Superior temporal gyrus (tissue), 1 donor: Measurements from ENCODE around the gene FAAP100.
A peak's percentile ranks its signal among the peaks of the same experiment; 100 is the strongest.

Experiments
- DNase-seq: peaks from one replicate; pipeline ENCODE4 v3.0.0-alpha.2; 2016; ENCODE audit errors: extremely low spot score

The FAAP100 gene

GRCh38 chr17:81524865-81525159, 27.3 kb downstream of the FAAP100 start:
- no peak for DNase-seq

GRCh38 chr17:81524039-81524864, 27.9 kb downstream of the FAAP100 start:
- no peak for DNase-seq

- peak; percentile 36 for DNase-seq
Measured at GRCh38 chr17:81523402-81524038, 28.6 kb downstream of the FAAP100 start.

GRCh38 chr17:81522491-81523401, 29.4 kb downstream of the FAAP100 start:
- DNase-seq = no peak

DNA sequence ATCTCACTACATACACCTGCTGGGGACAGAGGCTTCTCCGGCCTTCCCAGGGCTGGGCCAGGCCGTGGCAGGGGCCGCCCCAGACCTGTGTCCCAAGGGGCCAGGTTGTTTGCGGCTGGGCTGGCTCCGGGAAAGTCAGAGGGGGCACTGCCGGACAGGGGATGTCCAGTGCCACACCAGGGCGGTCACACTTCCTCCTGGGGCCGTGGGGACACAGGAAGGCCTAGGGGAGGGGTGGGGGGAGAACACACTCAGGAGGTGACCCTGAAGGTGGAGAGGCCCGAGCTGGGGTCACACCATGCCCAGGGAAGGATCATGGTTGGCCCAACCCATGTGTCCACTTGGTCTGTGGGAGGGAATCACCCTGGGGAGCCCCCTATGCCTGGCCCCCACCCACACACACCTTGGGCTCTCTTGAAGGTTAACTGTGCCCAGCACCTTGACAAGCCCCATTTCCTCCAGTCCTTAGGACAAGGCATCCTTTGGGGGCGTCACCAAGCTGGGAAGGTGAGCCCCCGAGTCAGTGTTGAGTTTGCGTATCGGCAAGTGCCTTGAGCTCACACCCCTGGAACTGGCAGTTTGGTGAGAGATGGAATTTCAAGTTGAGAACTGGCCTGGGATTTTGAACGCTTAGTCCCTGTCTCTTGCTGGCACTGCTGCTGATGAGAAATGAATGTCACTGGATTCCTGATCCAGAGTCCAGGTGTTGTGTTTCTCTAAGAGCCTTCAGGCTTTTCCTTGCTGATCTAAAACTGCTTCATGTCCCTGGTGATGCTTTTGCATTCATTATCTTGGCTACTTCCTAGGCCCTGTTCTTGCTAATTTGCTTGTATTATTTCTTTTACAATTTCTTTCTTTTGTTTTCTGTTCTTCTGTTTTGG, 31.9 kb downstream of the FAAP100 start:
- DNase-seq = no peak

- DNase-seq = no peak
Measured at GRCh38 chr17:81519284-81520020, 32.7 kb downstream of the FAAP100 start.

DNA sequence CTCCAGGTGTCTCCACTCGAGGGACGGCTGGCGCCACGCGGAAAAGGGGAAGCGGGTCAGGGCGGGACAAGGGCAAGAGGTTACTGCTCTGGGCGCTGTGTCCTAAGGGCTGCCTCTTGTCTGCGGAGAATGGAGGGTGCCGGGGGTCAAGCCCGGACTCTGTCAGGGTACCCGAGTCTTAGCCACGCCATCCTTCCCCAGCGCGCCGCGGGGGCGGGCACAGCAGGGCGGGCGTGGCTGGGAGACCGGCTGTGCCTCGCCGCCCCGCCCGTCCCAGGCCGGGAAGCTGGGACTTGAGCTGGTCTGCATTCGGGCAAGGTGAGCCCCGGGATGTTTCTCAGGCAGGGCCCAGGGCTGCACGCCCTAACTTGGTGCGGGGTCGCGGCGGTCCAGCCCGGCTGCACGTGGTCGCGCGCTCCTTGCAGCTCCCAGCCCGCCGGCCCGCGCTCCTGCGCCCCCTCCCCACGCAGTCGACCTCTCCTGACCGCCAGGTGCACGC, 33.3 kb downstream of the FAAP100 start:
- DNase-seq = no peak

- DNase-seq = no peak
Measured at GRCh38 chr17:81518113-81518784, 33.9 kb downstream of the FAAP100 start.

DNA sequence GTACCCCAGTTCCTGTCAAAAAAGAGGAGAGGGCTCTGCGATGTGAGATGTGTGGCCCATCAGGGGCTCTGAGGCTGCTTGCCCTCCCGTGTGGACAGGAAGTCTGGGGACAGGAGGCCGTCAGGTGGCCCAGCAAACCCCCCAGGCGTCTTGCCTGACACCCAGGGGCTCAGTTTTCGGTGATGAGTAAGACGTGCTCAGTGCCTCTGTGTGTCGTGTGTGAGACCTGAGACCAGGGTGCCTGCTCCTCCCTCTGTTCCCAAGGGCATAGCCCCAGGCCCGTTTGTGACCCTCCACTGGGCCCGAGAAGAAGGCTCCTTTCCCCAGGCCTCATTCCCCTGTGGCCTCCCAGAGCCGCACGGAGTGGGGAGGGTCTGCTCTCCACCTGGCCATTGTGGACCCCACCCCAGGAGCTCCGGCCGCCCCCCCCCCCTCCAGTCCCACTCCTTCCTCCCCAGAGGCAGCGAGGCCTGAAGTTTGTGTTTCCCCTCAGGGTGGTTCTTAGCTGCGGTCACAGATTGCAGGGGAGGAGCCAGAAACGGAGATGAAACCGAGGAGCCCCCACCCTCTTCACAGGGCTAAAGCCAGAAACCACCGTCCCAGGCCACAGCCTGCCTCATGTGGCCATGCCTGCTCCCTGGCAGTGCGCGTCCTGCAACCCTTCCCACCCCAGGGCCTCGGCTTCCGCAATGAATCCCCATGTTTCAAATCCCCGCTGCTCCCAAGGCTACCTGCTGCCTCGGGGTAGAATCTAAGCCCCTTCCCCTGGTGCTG, 34.6 kb downstream of the FAAP100 start:
- no peak for DNase-seq

GRCh38 chr17:81517009-81517338, 35.2 kb downstream of the FAAP100 start:
- no peak for DNase-seq

GRCh38 chr17:81516439-81516838, 35.7 kb downstream of the FAAP100 start:
- DNase-seq = no peak

DNA sequence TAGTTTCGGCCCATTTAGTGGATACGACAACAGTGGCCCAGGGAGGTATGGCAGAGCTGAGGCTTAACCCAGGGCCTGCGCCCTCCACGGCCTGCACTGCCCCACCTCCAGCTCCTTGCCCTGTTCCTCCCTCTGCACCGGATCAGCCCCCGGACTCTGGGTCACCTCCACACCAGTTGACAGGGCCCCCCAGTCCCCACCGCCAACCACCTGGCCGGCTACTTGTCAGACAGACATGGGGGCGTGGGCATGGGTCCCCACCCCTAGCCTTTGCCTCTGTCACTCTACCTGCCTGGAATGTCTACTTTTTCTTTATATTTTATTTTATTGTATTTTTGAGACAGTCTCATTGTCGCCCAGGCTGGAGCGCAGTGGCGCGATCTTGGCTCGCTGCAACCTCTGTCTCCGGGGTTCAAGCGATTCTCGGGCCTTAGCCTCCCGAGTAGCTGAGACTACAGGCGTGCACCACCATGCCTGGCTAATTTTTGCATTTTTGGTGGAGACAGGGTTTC, 36.6 kb downstream of the FAAP100 start:
- DNase-seq = no peak

DNA sequence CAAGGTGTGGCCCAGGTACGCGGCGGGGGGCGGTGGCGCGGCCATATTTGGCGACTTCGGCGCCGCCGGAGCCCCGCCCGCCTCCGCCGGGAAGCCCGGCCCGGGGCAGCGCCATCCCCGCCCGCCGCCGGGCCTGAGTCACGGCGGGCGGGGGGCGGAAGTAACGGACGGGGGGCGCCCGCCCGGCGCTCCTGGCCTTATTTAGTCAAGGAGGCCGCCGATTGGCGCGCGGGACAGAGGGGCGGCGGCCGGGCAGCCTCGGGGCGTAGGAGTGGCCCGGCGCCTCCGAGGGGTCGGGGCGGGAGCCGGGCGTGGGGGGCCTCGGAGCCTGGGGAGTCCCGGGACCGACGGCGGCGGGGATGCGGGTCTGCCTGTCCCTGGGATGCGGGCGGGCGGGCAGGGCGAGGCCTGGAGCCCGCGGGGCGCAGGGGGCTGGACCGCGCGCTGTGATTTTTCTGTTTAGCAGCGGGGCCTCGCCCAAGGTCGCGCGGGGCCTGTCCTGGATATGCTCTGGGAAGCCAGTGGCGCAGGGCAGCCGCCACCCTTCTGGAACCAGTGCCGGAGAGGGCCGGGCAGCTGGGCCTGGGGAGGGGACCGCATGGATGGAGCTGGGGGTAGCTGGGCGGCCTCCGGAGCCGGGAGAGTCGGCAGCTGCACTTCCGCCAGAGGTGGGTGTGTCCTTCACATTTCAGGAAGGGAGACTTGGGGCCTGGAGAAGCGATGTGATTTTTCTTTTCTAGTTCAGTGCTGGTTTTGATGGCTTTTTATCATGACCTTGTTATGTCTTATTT, 37.2 kb downstream of the FAAP100 start:
- no peak for DNase-seq

DNA sequence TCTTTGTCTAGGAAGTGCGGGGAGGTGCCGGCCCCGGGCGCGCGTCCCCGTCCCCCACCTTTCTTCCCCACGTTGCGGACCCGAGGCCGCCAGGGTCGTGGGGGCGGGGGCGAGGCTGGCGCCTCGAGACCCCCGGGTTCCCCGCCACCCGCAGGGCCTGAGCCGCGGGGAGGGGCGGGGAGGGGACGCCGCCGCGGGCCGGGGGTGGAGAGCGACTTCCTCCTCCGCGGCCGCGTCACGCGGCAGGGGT, 37.7 kb downstream of the FAAP100 start:
- DNase-seq = no peak

DNA sequence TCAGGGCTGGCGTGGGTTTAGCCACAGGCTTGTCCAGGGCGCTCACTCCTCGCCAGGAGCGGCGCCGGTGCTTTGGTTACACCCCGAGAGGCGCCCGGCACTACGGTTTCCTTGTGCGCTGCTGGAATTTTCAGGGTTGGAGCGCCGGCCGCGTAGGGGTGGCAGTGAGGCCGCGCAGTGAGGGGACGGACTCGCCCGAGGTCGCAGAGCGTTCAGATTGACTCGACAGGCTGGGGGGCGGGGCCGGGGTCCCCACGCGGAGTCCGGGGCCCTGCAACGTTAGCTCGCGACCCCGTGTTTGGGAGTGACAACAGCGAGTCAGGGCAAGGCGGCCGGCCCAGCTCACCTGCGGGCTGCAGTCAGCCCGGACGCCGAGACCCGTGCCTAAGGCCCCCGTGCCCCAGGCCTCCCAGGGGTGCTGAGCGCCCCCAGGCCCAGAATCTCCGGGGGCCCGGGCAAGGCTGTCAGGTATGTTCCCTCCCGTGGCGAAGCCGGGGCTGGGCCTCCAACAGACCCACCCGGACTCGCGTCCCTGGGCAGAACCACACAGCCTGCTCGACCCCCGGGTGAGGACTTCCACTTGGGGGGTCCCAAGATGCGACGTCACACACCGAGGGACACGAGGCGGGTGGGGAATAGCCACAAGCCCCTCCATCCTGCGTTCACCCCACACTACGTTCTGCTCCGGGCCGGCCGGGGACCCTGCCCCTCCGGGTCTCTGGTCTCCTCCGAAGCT, 38.2 kb downstream of the FAAP100 start:
- DNase-seq = peak; percentile 60

DNA sequence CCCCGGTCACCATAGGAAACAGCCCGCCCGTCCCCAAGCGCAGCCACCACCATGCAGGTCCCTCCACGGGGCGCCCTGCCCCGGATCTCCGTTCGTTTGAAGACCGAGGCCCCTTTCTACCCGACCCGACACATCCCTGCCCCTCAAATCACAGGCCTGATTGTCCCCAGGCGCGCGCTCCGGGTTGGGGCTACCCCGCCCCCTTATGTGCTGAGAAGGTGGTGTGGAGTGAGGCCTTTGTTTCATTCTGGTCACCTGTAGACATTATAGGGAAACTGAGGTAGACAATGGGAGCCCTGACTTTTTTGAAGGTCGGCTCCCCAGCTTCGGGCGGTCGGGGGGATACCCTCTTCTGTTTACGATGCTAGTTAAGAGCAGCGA, 38.8 kb downstream of the FAAP100 start:
- no peak for DNase-seq

DNA sequence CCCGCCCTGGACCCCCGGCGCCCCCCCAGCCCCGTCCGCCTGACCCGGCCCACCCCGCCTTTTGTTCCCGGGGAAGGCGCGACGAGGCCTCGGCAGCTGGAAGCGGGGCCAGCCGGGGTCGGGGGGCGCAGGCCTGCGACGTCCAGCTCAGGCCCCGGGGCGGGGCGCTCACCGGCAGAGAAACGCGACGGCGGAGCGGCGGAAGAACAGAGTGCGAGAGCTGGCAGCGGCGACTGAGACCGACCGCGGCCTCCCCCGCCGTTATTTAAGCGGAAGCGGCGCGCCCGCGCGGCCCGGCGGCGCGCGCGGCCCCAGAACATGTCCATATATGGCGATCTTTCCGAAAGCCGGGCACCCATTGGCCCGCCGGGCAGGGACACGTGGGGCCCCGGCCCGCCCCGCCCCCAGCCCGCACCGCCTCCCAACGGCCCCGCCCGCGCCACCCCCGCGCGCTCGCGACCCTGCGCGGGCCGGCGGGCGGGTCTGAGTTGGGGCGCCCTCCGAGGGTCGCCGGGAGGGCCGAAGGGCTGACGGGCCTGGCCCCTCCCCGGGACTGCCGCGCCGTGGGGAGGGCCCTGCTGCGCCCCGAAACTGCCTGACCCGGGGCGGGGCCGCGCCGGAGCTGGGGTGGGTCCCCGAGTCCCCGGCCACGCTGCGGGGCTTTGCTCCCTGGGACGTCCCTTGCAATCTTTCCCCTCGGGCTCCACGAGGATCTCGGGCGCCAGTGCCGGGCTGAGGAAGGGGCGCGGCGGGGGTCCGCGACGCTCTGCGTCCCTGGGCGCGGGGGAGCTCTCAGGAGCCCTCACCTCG, 39.4 kb downstream of the FAAP100 start, which contains the start of gene ACTG1:
TSS of gene ACTG1 (minus strand) at position 238 of the 810 bp plus-strand sequence. CDS start 445 bp downstream, outside the sequence.
- DNase-seq = peak; percentile 92
